Endothelial cell (in vitro differentiated cells): Measurements from ENCODE around the gene LVRN. TPM values are rescaled to one million over a fixed set of nuclear protein-coding genes. Genes with fewer than 3 reads are reported as not detected.

Experiments used
- DNase-seq: peaks from one replicate; pipeline ENCODE4 v3.0.0; 2021; ENCODE audit warnings: low spot score
- H3K27ac Mint-ChIP-seq: one replicate; pipeline ENCODE4 v1.8.0; 2021; ENCODE audit warnings: mixed read lengths, inconsistent platforms; ENCODE audit not compliant: unreplicated experiment
- H3K27me3 Mint-ChIP-seq: one replicate; pipeline ENCODE4 v1.8.0; 2021; ENCODE audit warnings: mild to moderate bottlenecking, moderate library complexity, mixed read lengths, inconsistent platforms; ENCODE audit not compliant: unreplicated experiment
- H3K36me3 Mint-ChIP-seq: one replicate; pipeline ENCODE4 v1.8.0; 2021; ENCODE audit warnings: mild to moderate bottlenecking, low read depth, mixed read lengths, inconsistent platforms; ENCODE audit not compliant: unreplicated experiment
- H3K4me1 Mint-ChIP-seq: one replicate; pipeline ENCODE4 v1.8.0; 2021; ENCODE audit warnings: mild to moderate bottlenecking, mixed read lengths, inconsistent platforms; ENCODE audit not compliant: unreplicated experiment
- H3K4me3 Mint-ChIP-seq: one replicate; pipeline ENCODE4 v1.8.0; 2021; ENCODE audit warnings: mild to moderate bottlenecking, mixed read lengths, inconsistent platforms; ENCODE audit not compliant: unreplicated experiment
- H3K9me3 Mint-ChIP-seq: one replicate; pipeline ENCODE4 v1.8.0; 2021; ENCODE audit warnings: mixed read lengths, inconsistent platforms; ENCODE audit not compliant: unreplicated experiment
- total RNA-seq: library from RNA; stranded (reverse); fragmentation: NEBNext Ultra II Directional; extraction: Animal tissue kit (Norgen Biotek cat#: 25700); gene quantifications from one replicate; pipeline ENCODE4 v1.2.1, GENCODE V29; 2021; ENCODE audit not compliant: unreplicated experiment
- TF ChIP-seq, protein P1 (sequence below): fragments of 200-600 bp; sonication (generic); IDR thresholded peaks from one replicate; pipeline ENCODE4 v1.5.0; 2021; ENCODE audit warnings: antibody characterized with exemption; ENCODE audit not compliant: unreplicated experiment

Gene LVRN
- total RNA-seq, 1 donor from 2014 or later: 1.3 TPM

DNA sequence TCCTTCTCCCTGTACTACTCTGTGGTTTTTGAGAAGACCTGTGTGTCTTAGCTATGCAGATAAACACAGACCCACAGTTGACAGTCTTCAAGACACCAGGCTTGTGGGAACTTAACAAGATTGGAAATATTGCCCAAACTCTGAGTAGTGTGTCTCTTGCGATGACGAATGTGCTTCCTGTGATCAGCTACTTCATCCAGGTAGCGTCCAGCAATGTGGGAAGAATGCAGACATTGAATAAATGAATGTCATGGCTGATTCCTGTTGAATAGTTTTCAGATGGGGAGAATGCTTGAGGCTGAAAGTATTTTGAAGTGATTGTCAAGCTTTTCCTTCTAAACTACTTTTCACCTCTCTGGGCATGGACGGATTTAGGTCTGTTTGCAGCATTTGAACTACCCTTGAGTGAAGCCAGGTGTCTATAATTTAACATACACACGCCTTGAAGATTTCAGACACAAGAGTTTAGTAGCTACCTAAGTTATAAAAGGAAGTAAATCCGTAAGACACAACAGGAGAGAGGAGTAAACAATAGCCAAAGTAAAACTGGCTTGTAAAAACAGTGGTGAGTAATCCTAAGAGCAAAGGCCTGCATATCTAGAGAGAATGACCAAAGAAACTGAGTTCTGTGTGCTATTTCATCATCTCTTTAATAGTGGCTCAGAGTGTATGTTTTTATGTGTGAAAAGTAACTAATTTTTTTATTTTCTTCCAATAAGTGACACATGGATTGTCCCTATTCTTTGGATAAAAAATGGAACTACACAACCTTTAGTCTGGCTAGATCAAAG is 40.0 kb downstream of the LVRN start:
- no peaks in the 10 kb centered on the region for H3K36me3 Mint-ChIP-seq
- DNase-seq: no peak
- H3K9me3 Mint-ChIP-seq: no peaks in the 10 kb centered on the region
- H3K4me1 Mint-ChIP-seq: peaks cover 8% of the 10 kb centered on the region
- H3K4me3 Mint-ChIP-seq: no peak overlapping the region
- TF ChIP-seq, protein P1, sequence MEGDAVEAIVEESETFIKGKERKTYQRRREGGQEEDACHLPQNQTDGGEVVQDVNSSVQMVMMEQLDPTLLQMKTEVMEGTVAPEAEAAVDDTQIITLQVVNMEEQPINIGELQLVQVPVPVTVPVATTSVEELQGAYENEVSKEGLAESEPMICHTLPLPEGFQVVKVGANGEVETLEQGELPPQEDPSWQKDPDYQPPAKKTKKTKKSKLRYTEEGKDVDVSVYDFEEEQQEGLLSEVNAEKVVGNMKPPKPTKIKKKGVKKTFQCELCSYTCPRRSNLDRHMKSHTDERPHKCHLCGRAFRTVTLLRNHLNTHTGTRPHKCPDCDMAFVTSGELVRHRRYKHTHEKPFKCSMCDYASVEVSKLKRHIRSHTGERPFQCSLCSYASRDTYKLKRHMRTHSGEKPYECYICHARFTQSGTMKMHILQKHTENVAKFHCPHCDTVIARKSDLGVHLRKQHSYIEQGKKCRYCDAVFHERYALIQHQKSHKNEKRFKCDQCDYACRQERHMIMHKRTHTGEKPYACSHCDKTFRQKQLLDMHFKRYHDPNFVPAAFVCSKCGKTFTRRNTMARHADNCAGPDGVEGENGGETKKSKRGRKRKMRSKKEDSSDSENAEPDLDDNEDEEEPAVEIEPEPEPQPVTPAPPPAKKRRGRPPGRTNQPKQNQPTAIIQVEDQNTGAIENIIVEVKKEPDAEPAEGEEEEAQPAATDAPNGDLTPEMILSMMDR: no peak
- H3K27me3 Mint-ChIP-seq: no peaks in the 10 kb centered on the region
- H3K27ac Mint-ChIP-seq: no peak overlapping the region

DNA sequence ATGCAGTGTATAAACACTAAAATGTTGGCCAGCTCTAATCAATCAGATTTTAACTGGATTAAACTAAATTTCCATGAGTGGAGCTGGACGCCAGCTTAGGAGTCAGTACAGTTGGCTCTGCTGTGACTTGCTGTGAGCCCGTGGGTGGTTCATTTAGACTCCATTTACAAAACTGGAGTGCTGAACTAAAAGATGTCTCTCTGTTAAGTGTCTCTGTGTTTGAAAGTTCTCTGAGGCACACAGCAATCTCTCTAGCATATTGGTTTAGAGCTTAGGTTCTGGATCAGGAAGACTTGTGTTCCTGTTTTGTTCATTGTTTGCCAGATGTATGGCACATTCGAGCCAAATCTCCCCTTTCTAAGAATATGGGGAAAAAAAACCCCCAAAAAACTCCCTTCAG is 42.0 kb downstream of the LVRN start:
- Mint-ChIP-seq H3K4me1 (peaks cover 8% of the 10 kb centered on the region), H3K4me3 (no peak overlapping the region), H3K9me3 (no peaks in the 10 kb centered on the region), H3K36me3 (no peaks in the 10 kb centered on the region), H3K27ac (no peak overlapping the region), H3K27me3 (no peaks in the 10 kb centered on the region)
- TF ChIP-seq, protein P1: no peak
- DNase-seq: no peak

DNA sequence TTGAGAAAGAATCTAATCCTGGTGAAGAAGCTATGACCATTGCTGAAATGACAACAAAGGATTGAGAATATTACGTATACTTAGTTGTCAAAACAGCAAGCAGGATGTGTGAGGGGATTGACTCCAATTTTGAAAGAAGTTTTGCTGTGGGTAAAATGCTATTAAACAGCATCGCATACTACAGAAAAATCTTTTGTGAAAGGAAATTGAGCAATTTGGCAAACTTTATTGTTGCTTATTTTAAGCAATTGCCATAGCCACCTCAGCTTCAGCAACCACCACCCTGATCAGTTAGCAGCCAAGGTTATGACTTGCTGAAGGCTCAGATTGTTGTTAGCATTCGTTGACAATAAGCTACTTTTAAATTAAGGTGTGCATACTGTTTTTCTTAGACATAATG is 47.5 kb downstream of the LVRN start:
- Mint-ChIP-seq H3K4me1 (no peaks in the 10 kb centered on the region), H3K27me3 (no peaks in the 10 kb centered on the region), H3K36me3 (no peaks in the 10 kb centered on the region), H3K9me3 (no peaks in the 10 kb centered on the region), H3K27ac (no peak overlapping the region), H3K4me3 (no peak overlapping the region)
- DNase-seq: no peak
- TF ChIP-seq, protein P1: no peak

DNA sequence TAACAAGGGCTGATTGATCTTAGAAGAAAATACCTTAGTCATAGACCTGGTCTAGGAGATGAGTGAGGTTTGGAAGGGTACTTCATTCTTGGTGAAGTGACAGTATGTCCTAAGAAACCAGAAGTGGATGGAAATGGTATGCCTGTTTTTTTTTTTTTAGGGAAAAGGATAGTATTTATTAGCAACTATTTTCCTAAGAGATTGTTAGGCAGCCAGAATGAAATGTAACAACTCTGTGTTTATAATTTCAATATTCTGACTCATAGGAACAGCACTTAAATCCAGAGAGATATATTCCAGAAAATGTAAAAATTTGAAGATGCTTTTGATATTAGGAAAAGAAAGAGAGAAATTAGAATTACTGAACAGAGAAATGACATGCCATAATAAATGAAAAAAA is 48.8 kb downstream of the LVRN start:
- no peak for DNase-seq
- no peak overlapping the region for H3K27ac Mint-ChIP-seq
- H3K36me3 Mint-ChIP-seq: no peaks in the 10 kb centered on the region
- no peaks in the 10 kb centered on the region for H3K27me3 Mint-ChIP-seq
- H3K4me1 Mint-ChIP-seq: no peaks in the 10 kb centered on the region
- no peaks in the 10 kb centered on the region for H3K9me3 Mint-ChIP-seq
- no peak overlapping the region for H3K4me3 Mint-ChIP-seq
- TF ChIP-seq, protein P1: no peak

DNA sequence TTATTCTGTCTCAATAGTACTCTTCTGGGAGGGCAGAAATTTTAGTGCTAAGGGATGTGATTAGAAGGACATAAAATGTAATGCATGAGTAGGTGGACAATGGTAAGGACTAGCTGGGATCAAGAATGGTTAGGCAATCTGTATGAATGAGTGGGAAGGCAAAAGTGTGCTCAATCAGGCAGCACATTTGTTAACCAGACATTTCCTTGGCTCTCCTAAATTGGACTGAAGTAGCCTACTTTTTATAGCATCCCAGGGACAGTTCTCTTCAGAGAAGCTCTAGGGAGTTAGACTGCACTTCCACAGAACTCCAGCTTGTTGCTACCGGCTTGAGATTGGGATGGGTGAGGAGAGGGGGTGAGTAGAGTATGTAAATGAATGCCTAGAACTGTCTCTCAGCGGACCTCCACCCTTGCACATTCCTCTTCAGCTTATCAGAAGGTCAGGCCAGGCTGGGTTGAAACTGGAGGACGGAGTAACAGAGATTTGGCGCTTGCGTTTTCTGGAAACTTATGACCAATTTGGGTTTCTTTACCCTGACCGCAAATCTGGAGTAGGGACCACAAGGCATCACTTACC is 51.0 kb downstream of the LVRN start:
- no peaks in the 10 kb centered on the region for H3K27me3 Mint-ChIP-seq

More for the DNA sequence above, 51.0 kb downstream of the LVRN start:
- Mint-ChIP-seq H3K36me3 (no peaks in the 10 kb centered on the region), H3K27ac (no peak overlapping the region), H3K4me1 (no peaks in the 10 kb centered on the region), H3K9me3 (no peaks in the 10 kb centered on the region), H3K4me3 (no peak overlapping the region)
- TF ChIP-seq, protein P1: no peak
- DNase-seq: no peak
